OCI-LY3 (cell line): ENCODE data around the gene XPO6.

ENCODE experiments used
- EZH2phosphoT487 ChIP-seq: fragments of 200-600 bp; shearing (Covaris generic); IDR thresholded peaks from 2 replicates; pipeline ENCODE4 v1.6.1; 2018; ENCODE audit warnings: antibody characterized with exemption, mixed run types, low read depth
- TF ChIP-seq, protein P1 (sequence below): fragments of 200-600, 300-600 bp; sonication (generic); IDR thresholded peaks from 2 replicates; pipeline ENCODE4 v1.5.1; 2014; ENCODE audit warnings: antibody characterized with exemption, low read length, low read depth

DNA sequence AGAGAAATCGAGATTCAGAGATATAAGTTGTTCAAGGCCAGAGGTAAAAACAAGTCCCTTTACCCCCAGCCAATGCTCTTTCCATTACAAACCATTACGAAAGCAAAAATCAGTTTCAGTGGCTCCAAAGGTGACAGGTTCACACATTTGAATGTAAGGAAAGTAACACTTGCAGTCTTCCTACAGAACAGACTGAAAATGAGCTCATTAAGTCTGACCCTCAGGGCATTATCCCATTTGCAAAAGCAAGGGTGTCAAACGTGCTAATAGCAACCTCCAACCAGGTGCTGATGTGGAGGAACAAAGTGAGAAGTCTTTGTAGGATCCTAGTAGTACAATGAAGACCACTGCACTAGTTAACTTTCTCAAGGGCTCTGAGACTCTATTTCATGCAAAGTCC lies 65.2 kb downstream of the XPO6 start:
- TF ChIP-seq, protein P1, sequence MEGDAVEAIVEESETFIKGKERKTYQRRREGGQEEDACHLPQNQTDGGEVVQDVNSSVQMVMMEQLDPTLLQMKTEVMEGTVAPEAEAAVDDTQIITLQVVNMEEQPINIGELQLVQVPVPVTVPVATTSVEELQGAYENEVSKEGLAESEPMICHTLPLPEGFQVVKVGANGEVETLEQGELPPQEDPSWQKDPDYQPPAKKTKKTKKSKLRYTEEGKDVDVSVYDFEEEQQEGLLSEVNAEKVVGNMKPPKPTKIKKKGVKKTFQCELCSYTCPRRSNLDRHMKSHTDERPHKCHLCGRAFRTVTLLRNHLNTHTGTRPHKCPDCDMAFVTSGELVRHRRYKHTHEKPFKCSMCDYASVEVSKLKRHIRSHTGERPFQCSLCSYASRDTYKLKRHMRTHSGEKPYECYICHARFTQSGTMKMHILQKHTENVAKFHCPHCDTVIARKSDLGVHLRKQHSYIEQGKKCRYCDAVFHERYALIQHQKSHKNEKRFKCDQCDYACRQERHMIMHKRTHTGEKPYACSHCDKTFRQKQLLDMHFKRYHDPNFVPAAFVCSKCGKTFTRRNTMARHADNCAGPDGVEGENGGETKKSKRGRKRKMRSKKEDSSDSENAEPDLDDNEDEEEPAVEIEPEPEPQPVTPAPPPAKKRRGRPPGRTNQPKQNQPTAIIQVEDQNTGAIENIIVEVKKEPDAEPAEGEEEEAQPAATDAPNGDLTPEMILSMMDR, result no peak
- TF ChIP-seq EZH2phosphoT487, result no peak
